HepG2 (cell line): ENCODE results near the gene LINC00237. TPM values are rescaled to one million over a fixed set of nuclear protein-coding genes. Genes with fewer than 3 reads are reported as not detected.

Experiments
- ARNT2 ChIP-seq: sonication (generic); formaldehyde crosslinking; IDR thresholded peaks from 2 replicates; pipeline ENCODE4 v1.8.0; 2022; ENCODE audit warnings: mild to moderate bottlenecking, low read depth, missing genetic modification reagents, moderate library complexity
- CBX1 ChIP-seq: IDR thresholded peaks from one replicate; pipeline ENCODE4 v1.6.1; 2016; ENCODE audit warnings: antibody characterized with exemption, low read depth
- CEBPZ ChIP-seq: IDR thresholded peaks from 2 replicates; pipeline ENCODE4 v1.6.1; 2012; ENCODE audit warnings: low read length, improper control_type of control experiment
- FIP1L1 ChIP-seq: fragments of 200-400 bp; formaldehyde crosslinking; IDR thresholded peaks from 2 replicates; pipeline ENCODE4 v1.6.1; 2018; ENCODE audit warnings: low read depth, mild to moderate bottlenecking, low read length, moderate library complexity, borderline replicate concordance; ENCODE audit not compliant: insufficient read depth
- NFE2L1 ChIP-seq: sonication (generic); formaldehyde crosslinking; IDR thresholded peaks from 2 replicates; pipeline ENCODE4 v1.4.0; 2020; ENCODE audit warnings: missing genetic modification reagents, mild to moderate bottlenecking, borderline replicate concordance
- RXRA ChIP-seq: sonication (generic); formaldehyde crosslinking; IDR thresholded peaks from 2 replicates; pipeline ENCODE4 v1.5.1; 2020; ENCODE audit warnings: missing genetic modification reagents
- SAP130 ChIP-seq: IDR thresholded peaks from 2 replicates; pipeline ENCODE4 v1.6.1; 2016; ENCODE audit warnings: low read depth
- THYN1 ChIP-seq: sonication (generic); formaldehyde crosslinking; IDR thresholded peaks from 2 replicates; pipeline ENCODE4 v1.8.1; 2023; ENCODE audit warnings: low read depth, mild to moderate bottlenecking, moderate library complexity, missing genetic modification reagents, borderline replicate concordance
- TSC22D2 ChIP-seq: sonication (generic); formaldehyde crosslinking; IDR thresholded peaks from 2 replicates; pipeline ENCODE4 v1.5.1; 2020; ENCODE audit warnings: missing genetic modification reagents, mild to moderate bottlenecking, borderline replicate concordance
- ZBTB33 ChIP-seq: sonication (generic); formaldehyde crosslinking; IDR thresholded peaks from 2 replicates; pipeline ENCODE4 v1.4.0; 2020; ENCODE audit warnings: missing genetic modification reagents
- ZBTB37 ChIP-seq: sonication (generic); formaldehyde crosslinking; IDR thresholded peaks from 2 replicates; pipeline ENCODE4 v1.4.0; 2020; ENCODE audit warnings: mild to moderate bottlenecking, missing genetic modification reagents
- ZMYM2 ChIP-seq: sonication (generic); formaldehyde crosslinking; IDR thresholded peaks from 2 replicates; pipeline ENCODE4 v1.8.0; 2022; ENCODE audit warnings: mild to moderate bottlenecking, missing genetic modification reagents
- ZNF234 ChIP-seq: sonication (generic); formaldehyde crosslinking; conservative IDR thresholded peaks from 2 replicates; pipeline ENCODE4 v1.5.1; 2020; ENCODE audit warnings: mild to moderate bottlenecking, missing genetic modification reagents
- ZNF24 ChIP-seq: fragments of 450-650 bp; IDR thresholded peaks from 2 replicates; pipeline ENCODE4 v1.6.1; 2017; ENCODE audit warnings: antibody characterized with exemption, mild to moderate bottlenecking
- ZNF30 ChIP-seq: sonication (generic); formaldehyde crosslinking; IDR thresholded peaks from 2 replicates; pipeline ENCODE4 v1.5.0; 2020; ENCODE audit warnings: mild to moderate bottlenecking, missing genetic modification reagents
- ZNF335 ChIP-seq: sonication (generic); formaldehyde crosslinking; IDR thresholded peaks from 2 replicates; pipeline ENCODE4 v1.4.0; 2020; ENCODE audit warnings: missing genetic modification reagents
- ZNF383 ChIP-seq: sonication (generic); formaldehyde crosslinking; IDR thresholded peaks from 2 replicates; pipeline ENCODE4 v1.4.0; 2020; ENCODE audit warnings: missing genetic modification reagents, mild to moderate bottlenecking, borderline replicate concordance
- ZNF430 ChIP-seq: sonication (generic); formaldehyde crosslinking; IDR thresholded peaks from 2 replicates; pipeline ENCODE4 v1.9.0; 2021; ENCODE audit warnings: mild to moderate bottlenecking, missing genetic modification reagents
- ZNF503 ChIP-seq: sonication (generic); formaldehyde crosslinking; IDR thresholded peaks from 2 replicates; pipeline ENCODE4 v1.4.0; 2020; ENCODE audit warnings: missing genetic modification reagents
- ZNF644 ChIP-seq: IDR thresholded peaks from 2 replicates; pipeline ENCODE4 v1.6.1; 2016; ENCODE audit warnings: low read depth
- ZNF749 ChIP-seq: sonication (generic); formaldehyde crosslinking; IDR thresholded peaks from 2 replicates; pipeline ENCODE4 v1.8.0; 2022; ENCODE audit warnings: mild to moderate bottlenecking, missing genetic modification reagents, moderate library complexity, borderline replicate concordance
- ZNF839 ChIP-seq: sonication (generic); formaldehyde crosslinking; IDR thresholded peaks from 2 replicates; pipeline ENCODE4 v1.4.0; 2020; ENCODE audit warnings: missing genetic modification reagents, mild to moderate bottlenecking, borderline replicate concordance
- polyA plus RNA-seq, 8 experiments: library from polyadenylated mRNA; depleted of rRNA in 3 of 8; stranded (reverse) in 7 of 8; unstranded in 1 of 8; fragments of >200 nt; fragmentation: Illumina TruSeq in 4 of 8; extraction: Trizol in 4 of 8; gene quantifications; 2 replicates each; pipeline versions ENCODE4 v1.2.1 to v1.2.3, GENCODE V29; 2011 to 2016; ENCODE audit warnings: low read depth in 4 of 8, missing spikeins in 1 of 8, mixed read lengths in 1 of 8; ENCODE audit not compliant: insufficient read depth in 1 of 8
- total RNA-seq, 5 experiments: library from RNA; depleted of rRNA; stranded (reverse); fragments of >200 nt; fragmentation: Illumina TruSeq; extraction: Trizol; gene quantifications; 2 replicates each; pipeline ENCODE4 v1.2.3, GENCODE V29; 2016; ENCODE audit warnings: low read depth in 1 of 5

LINC00237 gene
- total and polyA plus RNA-seq, 2 of the 13 experiments (the other 11 are each of a cell fraction or from before 2014, with no cell fraction given) = not detected

DNA sequence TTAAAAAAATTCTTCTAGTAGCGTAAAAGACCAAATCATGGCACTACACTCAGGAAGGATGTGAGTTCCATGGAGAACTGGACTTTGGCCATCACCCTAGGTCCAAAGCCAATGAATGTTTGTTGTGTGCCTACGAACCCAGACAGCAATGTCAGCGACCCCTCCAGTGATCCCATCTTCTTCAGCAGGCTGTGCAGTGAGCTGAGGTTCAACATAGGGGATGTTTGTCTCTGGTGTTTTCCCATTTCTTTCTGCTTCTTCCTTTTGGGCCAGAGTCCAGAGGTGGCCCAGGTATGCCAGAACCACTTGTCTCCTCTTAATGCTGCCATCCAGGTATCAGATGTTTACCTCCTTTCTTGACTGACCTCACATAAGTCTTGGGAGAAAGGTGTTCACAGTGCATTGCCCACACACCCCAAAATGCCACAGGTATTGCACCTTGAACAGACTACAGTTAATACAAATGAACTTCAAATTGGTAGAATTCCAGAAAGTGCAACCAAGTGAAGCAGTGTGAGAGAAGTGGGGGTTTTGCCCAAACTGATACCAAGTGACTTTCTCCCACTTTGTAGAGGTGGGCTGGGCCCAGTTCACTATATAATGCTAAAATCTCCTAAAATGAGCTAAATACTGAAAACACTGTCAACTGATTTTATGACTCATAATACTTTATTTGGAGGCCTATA, 33.9 kb upstream of the LINC00237 start (continued):
- TF ChIP-seq ZNF335 = no peak
- TF ChIP-seq ZBTB37 (CRISPR knock-in tag) = no peak
- peak; percentile 88; the same call in 1 of the 2 replicates for TF ChIP-seq RXRA (CRISPR knock-in tag)
- no peak for TF ChIP-seq FIP1L1
- no peak for TF ChIP-seq ZNF503 (CRISPR knock-in tag)
- no peak for TF ChIP-seq ZNF839 (CRISPR knock-in tag)
- peak; percentile 100 for TF ChIP-seq ZNF644 (CRISPR knock-in tag)
- TF ChIP-seq ZNF24 = no peak
- TF ChIP-seq ZNF430 (CRISPR knock-in tag) = no peak
- TF ChIP-seq ZNF30 (CRISPR knock-in tag) = no peak
- peak; percentile 91 for TF ChIP-seq ZMYM2 (CRISPR knock-in tag)
- TF ChIP-seq TSC22D2 = no peak
- no peak for TF ChIP-seq CBX1
- no peak for TF ChIP-seq ZNF383 (CRISPR knock-in tag)
- TF ChIP-seq CEBPZ = no peak
- no peak for TF ChIP-seq ZNF234 (CRISPR knock-in tag)
- no peak for TF ChIP-seq ARNT2 (CRISPR knock-in tag)
- no peak for TF ChIP-seq NFE2L1 (CRISPR knock-in tag)
- peak; percentile 76; the same call in 1 of the 2 replicates for TF ChIP-seq SAP130 (CRISPR knock-in tag)
- TF ChIP-seq ZNF749 (CRISPR knock-in tag) = no peak
- no peak for TF ChIP-seq THYN1 (CRISPR knock-in tag)
- 0 out of 2 replicates have a peak, but pooled peaks have one; percentile 17 for TF ChIP-seq ZBTB33 (CRISPR knock-in tag)
